ENCODE results near the gene SBF2. TPM values are rescaled to one million over a fixed set of nuclear protein-coding genes. Genes with fewer than 3 reads are reported as not detected.
"Not testable (repeated sequence)": the region's sequence is repeated elsewhere in the genome, so short reads cannot be mapped to it uniquely, and the experiment has no call there.

The SBF2 gene
- total RNA-seq, 4 donors from 2014 or later = 44.6 to 59.4 (median 53.4) TPM

DNA sequence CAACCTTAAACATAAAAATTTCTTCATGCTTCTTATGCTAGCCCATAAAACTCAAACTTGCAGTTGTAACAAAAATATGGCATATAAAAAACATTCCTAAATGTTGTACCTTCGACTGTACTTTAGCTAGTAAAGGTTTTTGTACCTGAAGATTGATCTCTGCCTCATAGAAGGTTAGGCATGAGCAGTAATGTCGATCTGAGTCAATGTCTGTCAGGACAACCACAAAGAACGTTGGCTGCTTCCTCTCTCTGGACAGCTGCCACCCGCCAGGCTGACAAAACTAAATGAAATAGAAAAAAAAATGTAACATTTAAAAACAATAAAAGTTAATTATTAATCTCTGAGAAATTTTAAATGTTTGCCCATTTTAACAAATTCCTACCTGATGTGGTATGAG lies 251.3 kb downstream of the SBF2 start:
- H3K9me3 ChIP-seq = peaks cover 0 to 19% (median 13%) of the 10 kb centered on the region in 4 donors
- WGBS = 84% methylated on average over 4 of the region's 4 CpGs
- peaks cover 0 to 8% (median 0%) of the 10 kb centered on the region in 4 donors for H3K36me3 ChIP-seq
- H3K27me3 ChIP-seq = no peaks in the 10 kb centered on the region
- peaks cover 0 to 8% (median 2%) of the 10 kb centered on the region in 4 donors for H3K4me1 ChIP-seq
- no peak overlapping the region for H3K4me3 ChIP-seq
- no peak overlapping the region for H3K27ac ChIP-seq (replicated peaks in 1 of 4)
- intact Hi-C loops (cut with DNase I) = no loop called here
- TF ChIP-seq, protein P1, sequence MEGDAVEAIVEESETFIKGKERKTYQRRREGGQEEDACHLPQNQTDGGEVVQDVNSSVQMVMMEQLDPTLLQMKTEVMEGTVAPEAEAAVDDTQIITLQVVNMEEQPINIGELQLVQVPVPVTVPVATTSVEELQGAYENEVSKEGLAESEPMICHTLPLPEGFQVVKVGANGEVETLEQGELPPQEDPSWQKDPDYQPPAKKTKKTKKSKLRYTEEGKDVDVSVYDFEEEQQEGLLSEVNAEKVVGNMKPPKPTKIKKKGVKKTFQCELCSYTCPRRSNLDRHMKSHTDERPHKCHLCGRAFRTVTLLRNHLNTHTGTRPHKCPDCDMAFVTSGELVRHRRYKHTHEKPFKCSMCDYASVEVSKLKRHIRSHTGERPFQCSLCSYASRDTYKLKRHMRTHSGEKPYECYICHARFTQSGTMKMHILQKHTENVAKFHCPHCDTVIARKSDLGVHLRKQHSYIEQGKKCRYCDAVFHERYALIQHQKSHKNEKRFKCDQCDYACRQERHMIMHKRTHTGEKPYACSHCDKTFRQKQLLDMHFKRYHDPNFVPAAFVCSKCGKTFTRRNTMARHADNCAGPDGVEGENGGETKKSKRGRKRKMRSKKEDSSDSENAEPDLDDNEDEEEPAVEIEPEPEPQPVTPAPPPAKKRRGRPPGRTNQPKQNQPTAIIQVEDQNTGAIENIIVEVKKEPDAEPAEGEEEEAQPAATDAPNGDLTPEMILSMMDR (IDR thresholded peaks at IDR 0.05) = no peak
- no peak for TF ChIP-seq POLR2AphosphoS5 (IDR thresholded peaks at IDR 0.05)
- TF ChIP-seq EP300 (IDR thresholded peaks at IDR 0.05) = no peak
- DNase-seq (ENCODE audit: extremely low spot score) = no peak

- peaks cover 0 to 19% (median 13%) of the 10 kb centered on the region in 4 donors for H3K9me3 ChIP-seq
- intact Hi-C loops (cut with DNase I) = no loop called here
- DNase-seq (ENCODE audit: extremely low spot score) = no peak
- H3K36me3 ChIP-seq = peaks cover 0 to 8% (median 0%) of the 10 kb centered on the region in 4 donors
- no peaks in the 10 kb centered on the region for H3K27me3 ChIP-seq
- peaks cover 0 to 8% (median 2%) of the 10 kb centered on the region in 4 donors for H3K4me1 ChIP-seq
- H3K4me3 ChIP-seq = no peak overlapping the region
- 85% methylated on average over 2 of the region's 2 CpGs for WGBS
- TF ChIP-seq EP300 (IDR thresholded peaks at IDR 0.05) = no peak
- TF ChIP-seq POLR2A (IDR thresholded peaks at IDR 0.05; ENCODE audit: low read depth) = no peak
- TF ChIP-seq, protein P1 (IDR thresholded peaks at IDR 0.05) = no peak
- TF ChIP-seq POLR2AphosphoS5 (IDR thresholded peaks at IDR 0.05) = no peak
- no peak overlapping the region for H3K27ac ChIP-seq (replicated peaks in 1 of 4)
Measured at GRCh38 chr11:10041748-10042446, 252.1 kb downstream of the SBF2 start.

GRCh38 chr11:10041332-10041731 lies 252.7 kb downstream of the SBF2 start:
- no peak overlapping the region for H3K4me3 ChIP-seq
- no peaks in the 10 kb centered on the region for H3K27me3 ChIP-seq
- 48% methylated on average over 2 of the region's 2 CpGs for WGBS
- peaks cover 0 to 8% (median 0%) of the 10 kb centered on the region in 4 donors for H3K36me3 ChIP-seq
- peaks cover 0 to 19% (median 13%) of the 10 kb centered on the region in 4 donors for H3K9me3 ChIP-seq
- peaks cover 0 to 8% (median 2%) of the 10 kb centered on the region in 4 donors for H3K4me1 ChIP-seq
- TF ChIP-seq EP300 (IDR thresholded peaks at IDR 0.05) (no peak), POLR2A (IDR thresholded peaks at IDR 0.05; ENCODE audit: low read depth) (no peak), POLR2AphosphoS5 (IDR thresholded peaks at IDR 0.05) (no peak)
- TF ChIP-seq, protein P1 (IDR thresholded peaks at IDR 0.05) = no peak
- no peak overlapping the region for H3K27ac ChIP-seq (replicated peaks in 1 of 4)
- intact Hi-C loops (cut with DNase I) = no loop called here
- no peak for DNase-seq (ENCODE audit: extremely low spot score)

DNA sequence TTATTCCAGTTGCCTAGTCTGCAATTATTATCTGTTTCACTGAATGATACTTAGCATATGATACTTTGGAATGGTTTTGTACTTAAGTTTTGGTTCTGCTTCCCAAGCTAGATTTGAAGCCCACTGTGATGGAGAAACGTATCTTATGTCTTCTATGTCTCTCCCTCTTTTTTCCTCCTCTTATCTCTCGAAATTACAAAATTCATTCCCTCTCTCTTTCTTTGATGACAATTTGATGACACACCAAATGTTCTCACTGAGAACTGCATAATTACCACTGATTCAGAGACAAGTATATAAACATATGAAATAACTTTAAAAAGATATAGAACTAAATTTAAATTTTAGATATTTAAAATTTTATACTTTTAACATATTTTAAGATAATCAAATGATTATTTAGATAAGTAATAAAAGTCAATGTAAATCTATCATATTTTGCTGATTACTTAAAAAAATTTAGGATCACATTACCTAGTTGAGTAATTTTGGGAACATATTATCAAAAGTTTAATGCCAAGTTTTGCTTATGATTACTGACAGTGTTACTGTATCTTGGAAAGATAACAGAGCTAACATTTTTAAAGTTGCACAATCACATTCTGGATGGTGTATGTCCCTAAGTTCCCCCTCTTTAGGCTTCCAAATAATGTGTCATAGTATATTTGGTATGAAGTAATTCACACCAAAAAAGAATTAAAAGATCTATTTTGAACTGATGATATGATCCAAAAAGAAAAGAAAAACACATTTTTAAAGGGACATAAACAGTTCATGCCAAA lies 255.3 kb downstream of the SBF2 start:
- H3K27ac ChIP-seq (replicated peaks in 1 of 4) = no peak overlapping the region
- no peak for TF ChIP-seq POLR2A (IDR thresholded peaks at IDR 0.05; ENCODE audit: low read depth)
- TF ChIP-seq, protein P1 (IDR thresholded peaks at IDR 0.05) = no peak
- TF ChIP-seq EP300 (IDR thresholded peaks at IDR 0.05) = no peak
- no peak for TF ChIP-seq POLR2AphosphoS5 (IDR thresholded peaks at IDR 0.05)
- DNase-seq (ENCODE audit: extremely low spot score) = no peak
- peaks cover 0 to 8% (median 2%) of the 10 kb centered on the region in 4 donors for H3K4me1 ChIP-seq
- WGBS = 78% methylated on average over 2 of the region's 2 CpGs
- intact Hi-C loops (cut with DNase I) = no loop called here
- H3K9me3 ChIP-seq = no peaks in the 10 kb centered on the region
- no peak overlapping the region for H3K4me3 ChIP-seq
- no peaks in the 10 kb centered on the region for H3K27me3 ChIP-seq
- H3K36me3 ChIP-seq = peaks cover 0 to 8% (median 0%) of the 10 kb centered on the region in 4 donors

- H3K4me3 ChIP-seq; H3K27ac ChIP-seq (replicated peaks in 1 of 4); H3K27me3 ChIP-seq; H3K4me1 ChIP-seq; H3K9me3 ChIP-seq; DNase-seq (ENCODE audit: extremely low spot score); intact Hi-C loops (cut with DNase I); H3K36me3 ChIP-seq: not testable (repeated sequence)
- 100% methylated on average over 6 of the region's 6 CpGs for WGBS
Measured at GRCh38 chr11:10035932-10036331, 258.1 kb downstream of the SBF2 start.
